HEK293 (cell line): ENCODE measurements around the gene PTGIS.

Source experiments
- CTCF ChIA-PET: fragments of 350-600 bp; formaldehyde crosslinking; extraction: SDS; loops from one replicate; lab custom pipeline; 2021; ENCODE audit warnings: antibody characterized with exemption; lab: Yijun Ruan, JAX
- POLR2A ChIA-PET: fragments of 300-600 bp; formaldehyde crosslinking; extraction: SDS; loops from one replicate; lab custom pipeline; 2020; ENCODE audit warnings: antibody characterized with exemption, inconsistent platforms; lab: Yijun Ruan, JAX
- H3K27ac ChIP-seq: fragments of 200-500 bp; sonication (Bioruptor generic); 2 replicates; pipeline ENCODE4 v1.5.1; 2014; ENCODE audit warnings: low read depth, low read length, control low read depth, inconsistent platforms; ENCODE audit errors: extremely low read depth
- H3K36me3 ChIP-seq, 2 experiments: fragments of 200-500 bp in 1 of 2; sonication (Bioruptor generic) in 1 of 2; 1 replicate in 1 of 2; 2 replicates in 1 of 2; pipeline ENCODE4 v1.5.1; 2014 to 2017; ENCODE audit warnings: inconsistent platforms in 2 of 2, low read length in 2 of 2; ENCODE audit not compliant: control insufficient read depth in 2 of 2, insufficient read depth in 1 of 2
- H3K4me1 ChIP-seq: fragments of 200-500 bp; sonication (Bioruptor generic); 2 replicates; pipeline ENCODE4 v1.5.1; 2014; ENCODE audit warnings: mild to moderate bottlenecking, low read length, inconsistent platforms; ENCODE audit not compliant: control insufficient read depth, insufficient read depth
- H3K4me3 ChIP-seq: 2 replicates; pipeline ENCODE4 v1.5.1; 2011; ENCODE audit warnings: low read depth, mild to moderate bottlenecking, control low read depth, low read length, moderate library complexity
- H3K9me3 ChIP-seq: fragments of 200-500 bp; sonication (Bioruptor generic); 2 replicates; pipeline ENCODE4 v1.5.1; 2014; ENCODE audit warnings: low read depth, low read length, inconsistent platforms; ENCODE audit not compliant: control insufficient read depth, insufficient read depth
- OSR2 ChIP-seq: fragments of 450-650 bp; formaldehyde crosslinking; IDR thresholded peaks from 2 replicates; pipeline ENCODE4 v1.5.1; 2016; ENCODE audit warnings: missing biosample characterization, missing genetic modification characterization
- PRDM6 ChIP-seq: fragments of 450-650 bp; formaldehyde crosslinking; IDR thresholded peaks from 2 replicates; pipeline ENCODE4 v1.5.1; 2017; ENCODE audit warnings: missing biosample characterization, missing genetic modification characterization
- SALL2 ChIP-seq: fragments of 450-650 bp; formaldehyde crosslinking; IDR thresholded peaks from 2 replicates; pipeline ENCODE4 v1.5.0; 2017; ENCODE audit warnings: missing biosample characterization, mild to moderate bottlenecking, missing genetic modification characterization, borderline replicate concordance
- SETDB1 ChIP-seq: IDR thresholded peaks from one replicate; pipeline ENCODE4 v1.6.1; 2017; ENCODE audit warnings: mild to moderate bottlenecking, low read length, moderate library complexity, mixed read lengths; ENCODE audit not compliant: insufficient read length
- ZNF132 ChIP-seq: fragments of 450-650 bp; formaldehyde crosslinking; IDR thresholded peaks from 2 replicates; pipeline ENCODE4 v1.5.1; 2017; ENCODE audit warnings: missing biosample characterization, missing genetic modification characterization, borderline replicate concordance
- ZNF214 ChIP-seq: fragments of 450-650 bp; formaldehyde crosslinking; IDR thresholded peaks from 2 replicates; pipeline ENCODE4 v1.5.1; 2017; ENCODE audit warnings: missing biosample characterization, mild to moderate bottlenecking, missing genetic modification characterization, borderline replicate concordance
- ZNF23 ChIP-seq: fragments of 450-650 bp; formaldehyde crosslinking; IDR thresholded peaks from 2 replicates; pipeline ENCODE4 v1.5.1; 2016; ENCODE audit warnings: missing biosample characterization, missing genetic modification characterization, borderline replicate concordance
- ZNF366 ChIP-seq: fragments of 450-650 bp; formaldehyde crosslinking; conservative IDR thresholded peaks from 2 replicates; pipeline ENCODE4 v1.5.1; 2016; ENCODE audit warnings: missing biosample characterization, missing genetic modification characterization
- ZNF501 ChIP-seq: fragments of 450-650 bp; formaldehyde crosslinking; IDR thresholded peaks from 2 replicates; pipeline ENCODE4 v1.5.1; 2016; ENCODE audit warnings: missing biosample characterization, missing genetic modification characterization
- ZNF623 ChIP-seq: fragments of 450-650 bp; formaldehyde crosslinking; IDR thresholded peaks from 2 replicates; pipeline ENCODE4 v1.5.1; 2016; ENCODE audit warnings: missing biosample characterization, missing genetic modification characterization
- ZNF658 ChIP-seq: fragments of 450-650 bp; formaldehyde crosslinking; IDR thresholded peaks from 2 replicates; pipeline ENCODE4; 2016; ENCODE audit warnings: missing biosample characterization, missing genetic modification characterization
- ZSCAN18 ChIP-seq: fragments of 450-650 bp; formaldehyde crosslinking; IDR thresholded peaks from 2 replicates; pipeline ENCODE4 v1.5.1; 2016; ENCODE audit warnings: missing biosample characterization, missing genetic modification characterization
- TF ChIP-seq, protein P1 (sequence below): fragments of 450-650 bp; formaldehyde crosslinking; IDR thresholded peaks from 2 replicates; pipeline ENCODE4 v1.5.1; 2017; ENCODE audit warnings: missing biosample characterization, missing genetic modification characterization
- TF ChIP-seq, protein P2 (sequence below): fragments of 450-650 bp; formaldehyde crosslinking; IDR thresholded peaks from 2 replicates; pipeline ENCODE4 v1.5.1; 2016; ENCODE audit warnings: missing biosample characterization, missing genetic modification characterization
- TF ChIP-seq, protein P3 (sequence below): fragments of 450-650 bp; formaldehyde crosslinking; IDR thresholded peaks from 2 replicates; pipeline ENCODE4 v1.5.1; 2016; ENCODE audit warnings: missing biosample characterization, missing genetic modification characterization

The PTGIS gene

DNA sequence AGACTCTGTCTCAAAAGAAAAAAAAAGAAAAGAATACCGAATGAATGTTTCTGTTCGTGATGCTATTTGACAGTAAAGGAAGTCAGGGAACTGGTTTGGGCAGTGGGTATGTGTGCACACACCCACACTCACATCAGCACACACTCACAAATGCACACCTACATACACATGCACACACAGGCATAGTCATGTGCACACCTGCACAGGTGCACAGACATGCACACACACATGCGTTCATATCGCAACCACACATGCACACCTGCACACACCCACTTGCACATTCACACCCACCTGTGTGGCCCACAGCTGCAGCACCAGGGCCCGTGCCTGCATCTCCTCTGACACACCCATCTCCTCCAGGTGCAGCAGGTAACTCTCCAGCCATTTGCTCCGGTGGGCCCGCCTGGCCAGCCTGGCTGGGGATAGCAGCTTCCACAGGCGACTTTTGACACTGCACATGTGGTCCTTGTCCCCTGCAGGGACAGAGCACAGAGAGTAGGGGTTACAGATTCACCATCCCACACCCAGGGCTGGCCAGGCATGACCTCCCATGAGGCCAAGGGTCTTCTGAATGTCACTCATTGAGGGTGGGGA lies 44.1 kb downstream of the PTGIS start:
- Histone ChIP-seq H3K4me1 (no peaks in the 10 kb centered on the region), H3K36me3 (no peaks in the 10 kb centered on the region), H3K27ac (no peak overlapping the region), H3K9me3 (no peaks in the 10 kb centered on the region), H3K4me3 (no peak overlapping the region)
- ChIA-PET CTCF (no interaction called here), POLR2A (no interaction called here)
- TF ChIP-seq, protein P1, sequence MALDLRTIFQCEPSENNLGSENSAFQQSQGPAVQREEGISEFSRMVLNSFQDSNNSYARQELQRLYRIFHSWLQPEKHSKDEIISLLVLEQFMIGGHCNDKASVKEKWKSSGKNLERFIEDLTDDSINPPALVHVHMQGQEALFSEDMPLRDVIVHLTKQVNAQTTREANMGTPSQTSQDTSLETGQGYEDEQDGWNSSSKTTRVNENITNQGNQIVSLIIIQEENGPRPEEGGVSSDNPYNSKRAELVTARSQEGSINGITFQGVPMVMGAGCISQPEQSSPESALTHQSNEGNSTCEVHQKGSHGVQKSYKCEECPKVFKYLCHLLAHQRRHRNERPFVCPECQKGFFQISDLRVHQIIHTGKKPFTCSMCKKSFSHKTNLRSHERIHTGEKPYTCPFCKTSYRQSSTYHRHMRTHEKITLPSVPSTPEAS (tag by site-specific recombination) = peak; percentile 60
- TF ChIP-seq SETDB1 = no peak

- ChIA-PET POLR2A (no interaction called here), CTCF (interaction anchor here (0.6 to 2.4 kb wide), 4 partner anchors 12 to 392 kb away, joined by 3 to 10 read pairs (median 4); no protein-coding TSS in a partner anchor)
- Histone ChIP-seq H3K27ac (no peak overlapping the region), H3K4me1 (no peaks in the 10 kb centered on the region), H3K9me3 (no peaks in the 10 kb centered on the region), H3K36me3 (no peaks in the 10 kb centered on the region), H3K4me3 (no peak overlapping the region)
- TF ChIP-seq OSR2 (tag by site-specific recombination) = no peak
Measured at GRCh38 chr20:49521356-49521755, 46.6 kb downstream of the PTGIS start.

GRCh38 chr20:49519777-49520359 lies 48.1 kb downstream of the PTGIS start:
- no peak for TF ChIP-seq PRDM6 (tag by site-specific recombination)
- TF ChIP-seq ZNF658 = no peak
- TF ChIP-seq, protein P2, sequence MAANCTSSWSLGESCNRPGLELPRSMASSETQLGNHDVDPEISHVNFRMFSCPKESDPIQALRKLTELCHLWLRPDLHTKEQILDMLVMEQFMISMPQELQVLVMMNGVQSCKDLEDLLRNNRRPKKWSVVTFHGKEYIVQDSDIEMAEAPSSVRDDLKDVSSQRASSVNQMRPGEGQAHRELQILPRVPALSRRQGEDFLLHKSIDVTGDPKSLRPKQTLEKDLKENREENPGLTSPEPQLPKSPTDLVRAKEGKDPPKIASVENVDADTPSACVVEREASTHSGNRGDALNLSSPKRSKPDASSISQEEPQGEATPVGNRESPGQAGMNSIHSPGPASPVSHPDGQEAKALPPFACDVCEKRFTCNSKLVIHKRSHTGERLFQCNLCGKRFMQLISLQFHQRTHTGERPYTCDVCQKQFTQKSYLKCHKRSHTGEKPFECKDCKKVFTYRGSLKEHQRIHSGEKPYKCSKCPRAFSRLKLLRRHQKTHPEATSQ (tag by site-specific recombination) = no peak
- no peak for TF ChIP-seq ZNF23 (tag by site-specific recombination)
- TF ChIP-seq ZNF214 (tag by site-specific recombination) = no peak
- no peak for TF ChIP-seq SALL2 (tag by site-specific recombination)
- TF ChIP-seq, protein P3, sequence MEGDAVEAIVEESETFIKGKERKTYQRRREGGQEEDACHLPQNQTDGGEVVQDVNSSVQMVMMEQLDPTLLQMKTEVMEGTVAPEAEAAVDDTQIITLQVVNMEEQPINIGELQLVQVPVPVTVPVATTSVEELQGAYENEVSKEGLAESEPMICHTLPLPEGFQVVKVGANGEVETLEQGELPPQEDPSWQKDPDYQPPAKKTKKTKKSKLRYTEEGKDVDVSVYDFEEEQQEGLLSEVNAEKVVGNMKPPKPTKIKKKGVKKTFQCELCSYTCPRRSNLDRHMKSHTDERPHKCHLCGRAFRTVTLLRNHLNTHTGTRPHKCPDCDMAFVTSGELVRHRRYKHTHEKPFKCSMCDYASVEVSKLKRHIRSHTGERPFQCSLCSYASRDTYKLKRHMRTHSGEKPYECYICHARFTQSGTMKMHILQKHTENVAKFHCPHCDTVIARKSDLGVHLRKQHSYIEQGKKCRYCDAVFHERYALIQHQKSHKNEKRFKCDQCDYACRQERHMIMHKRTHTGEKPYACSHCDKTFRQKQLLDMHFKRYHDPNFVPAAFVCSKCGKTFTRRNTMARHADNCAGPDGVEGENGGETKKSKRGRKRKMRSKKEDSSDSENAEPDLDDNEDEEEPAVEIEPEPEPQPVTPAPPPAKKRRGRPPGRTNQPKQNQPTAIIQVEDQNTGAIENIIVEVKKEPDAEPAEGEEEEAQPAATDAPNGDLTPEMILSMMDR (tag by site-specific recombination) = 0 out of 2 replicates have a peak, but pooled peaks have one; percentile 29
- peak; percentile 93 for TF ChIP-seq ZNF623 (tag by site-specific recombination)
- no peak for TF ChIP-seq ZNF501 (tag by site-specific recombination)
- TF ChIP-seq ZNF366 (tag by site-specific recombination) = no peak
- no peak for TF ChIP-seq ZNF132 (tag by site-specific recombination)
- TF ChIP-seq ZSCAN18 = no peak
- no peak overlapping the region for H3K27ac ChIP-seq
- H3K9me3 ChIP-seq = no peaks in the 10 kb centered on the region
- ChIA-PET CTCF (interaction anchor here (0.6 to 2.4 kb wide), 3 partner anchors 13 to 396 kb away, joined by 3 to 10 read pairs (median 3); no protein-coding TSS in a partner anchor), POLR2A (no interaction called here)
- H3K4me3 ChIP-seq = no peak overlapping the region
- no peaks in the 10 kb centered on the region for H3K4me1 ChIP-seq
- H3K36me3 ChIP-seq = no peaks in the 10 kb centered on the region
